H1 (cell line): ENCODE results near the gene NAA20. TPM values are rescaled to one million over a fixed set of nuclear protein-coding genes. Genes with fewer than 3 reads are reported as not detected.

Source experiments
- CTCF ChIA-PET: fragments of 300-600 bp; sonication (Branson Sonifier 250); formaldehyde crosslinking; loops from one replicate; lab custom pipeline; 2021; ENCODE audit not compliant: partially characterized antibody; lab: Charles Lee
- POLR2A ChIA-PET: fragments of 300-600 bp; sonication (Branson Sonifier 250); formaldehyde crosslinking; loops from one replicate; lab custom pipeline; 2021; ENCODE audit warnings: inconsistent platforms; ENCODE audit not compliant: partially characterized antibody; lab: Charles Lee
- DNase-seq, 2 experiments: peaks; one replicate each; pipeline versions ENCODE4 v3.0.0 to v3.0.0-alpha.2; 2010 to 2022; ENCODE audit warnings: low spot score in 2 of 2, low read depth in 1 of 2, mixed read lengths in 1 of 2
- FAIRE-seq: peaks from 2 replicates; lab custom pipeline; 2011; peaks lifted over from hg19 to GRCh38; lab: Jason Lieb, UNC
- H2AFZ ChIP-seq: 2 replicates; pipeline ENCODE4 v1.8.1; 2012; ENCODE audit warnings: low read length, inconsistent platforms
- H2AK5ac ChIP-seq: 2 replicates; pipeline ENCODE4 v1.6.1; 2013; ENCODE audit warnings: low read depth, low read length
- H2BK120ac ChIP-seq: replicated peaks from 2 replicates; pipeline ENCODE3; 2013; ENCODE audit warnings: low read depth, low read length, inconsistent platforms
- H2BK12ac ChIP-seq: 2 replicates; pipeline ENCODE4 v1.6.1; 2013; ENCODE audit warnings: low read depth, low read length
- H2BK15ac ChIP-seq: 2 replicates; pipeline ENCODE4 v1.6.1; 2013; ENCODE audit warnings: low read length
- H2BK20ac ChIP-seq: 2 replicates; pipeline ENCODE4 v1.6.1; 2013; ENCODE audit warnings: low read length
- H2BK5ac ChIP-seq: 2 replicates; pipeline ENCODE4 v1.6.1; 2013; ENCODE audit warnings: low read depth, low read length
- H3K14ac ChIP-seq: 2 replicates; pipeline ENCODE4 v1.6.1; 2013; ENCODE audit warnings: inconsistent platforms; ENCODE audit not compliant: insufficient read length
- H3K18ac ChIP-seq: 2 replicates; pipeline ENCODE4 v1.6.1; 2013; ENCODE audit warnings: low read length; ENCODE audit errors: extremely low read depth
- H3K23ac ChIP-seq: 2 replicates; pipeline ENCODE4 v1.6.1; 2013; ENCODE audit warnings: inconsistent platforms; ENCODE audit not compliant: insufficient read length
- H3K23me2 ChIP-seq: 2 replicates; pipeline ENCODE4 v1.6.1; 2013; ENCODE audit warnings: low read depth, low read length
- H3K27ac ChIP-seq: 2 replicates; pipeline ENCODE4 v1.6.1; 2011; ENCODE audit warnings: low read depth, low read length, inconsistent platforms
- H3K27me3 ChIP-seq, 4 experiments: replicated peaks in 1 of 4; 1 replicate in 1 of 4; 2 replicates in 3 of 4; pipeline versions ENCODE4 v1.6.1 to v1.8.1; 2011 to 2013; ENCODE audit warnings: low read length in 3 of 4, mild to moderate bottlenecking in 3 of 4, inconsistent platforms in 2 of 4, mixed read lengths in 2 of 4, moderate library complexity in 1 of 4; ENCODE audit not compliant: control insufficient read depth in 3 of 4, insufficient read depth in 3 of 4; ENCODE audit errors: extremely low read depth in 1 of 4
- H3K36me3 ChIP-seq, 4 experiments: 2 replicates each; pipeline versions ENCODE4 v1.6.1 to v1.8.1; 2011 to 2013; ENCODE audit warnings: mild to moderate bottlenecking in 4 of 4, low read length in 3 of 4, moderate library complexity in 2 of 4, control low read depth in 1 of 4, inconsistent platforms in 1 of 4; ENCODE audit not compliant: insufficient read depth in 4 of 4, control insufficient read depth in 2 of 4
- H3K4ac ChIP-seq: replicated peaks from 2 replicates; pipeline ENCODE3; 2013; ENCODE audit warnings: low read length, low read depth, mixed read lengths, inconsistent platforms; ENCODE audit not compliant: insufficient read length
- H3K4me1 ChIP-seq, 4 experiments: replicated peaks in 1 of 4; 1 replicate in 1 of 4; 2 replicates in 3 of 4; pipeline versions ENCODE4 v1.6.1 to v1.8.1; 2011 to 2013; ENCODE audit warnings: low read length in 3 of 4, inconsistent platforms in 2 of 4, mixed read lengths in 1 of 4; ENCODE audit not compliant: insufficient read depth in 4 of 4, control insufficient read depth in 3 of 4
- H3K4me2 ChIP-seq, 2 experiments: 2 replicates each; pipeline versions ENCODE4 v1.6.1 to v1.8.1; 2011 to 2013; ENCODE audit warnings: low read depth in 2 of 2, low read length in 2 of 2, control low read depth in 1 of 2, inconsistent platforms in 1 of 2, mild to moderate bottlenecking in 1 of 2; ENCODE audit not compliant: insufficient read depth in 1 of 2
- H3K4me3 ChIP-seq, 4 experiments: fragments of 200-600, 300-600 bp in 1 of 4; sonication (generic), shearing (Covaris generic), sonication (Bioruptor Twin) in 1 of 4; 2 replicates each; pipeline versions ENCODE4 v1.5.1 to v1.8.1; 2011 to 2016; ENCODE audit warnings: low read length in 4 of 4, low read depth in 3 of 4, control low read depth in 2 of 4, inconsistent platforms in 2 of 4, mild to moderate bottlenecking in 2 of 4, mixed read lengths in 1 of 4, moderate library complexity in 1 of 4; ENCODE audit not compliant: insufficient read depth in 2 of 4; ENCODE audit errors: extremely low read depth in 1 of 4
- H3K56ac ChIP-seq: replicated peaks from 2 replicates; pipeline ENCODE3; 2013; ENCODE audit warnings: low read depth, mild to moderate bottlenecking, mixed read lengths, low read length, inconsistent platforms; ENCODE audit not compliant: insufficient read length
- H3K79me1 ChIP-seq: 2 replicates; pipeline ENCODE4 v1.6.1; 2013; ENCODE audit warnings: low read depth, low read length, control low read depth
- H3K79me2 ChIP-seq, 2 experiments: 2 replicates each; pipeline versions ENCODE4 v1.6.1 to v1.8.1; 2012 to 2013; ENCODE audit warnings: low read length in 2 of 2, mild to moderate bottlenecking in 2 of 2, inconsistent platforms in 1 of 2; ENCODE audit not compliant: insufficient read depth in 2 of 2, control insufficient read depth in 1 of 2
- H3K9ac ChIP-seq, 4 experiments: replicated peaks in 1 of 4; 1 replicate in 1 of 4; 2 replicates in 3 of 4; pipeline versions ENCODE4 v1.6.1 to v1.8.1; 2011 to 2013; ENCODE audit warnings: low read depth in 3 of 4, low read length in 3 of 4, control low read depth in 2 of 4, mild to moderate bottlenecking in 2 of 4, moderate library complexity in 2 of 4, inconsistent platforms in 1 of 4; ENCODE audit errors: extremely low read depth in 1 of 4
- H3K9me3 ChIP-seq, 2 experiments: 2 replicates each; pipeline versions ENCODE4 v1.6.1 to v1.8.1; 2012 to 2013; ENCODE audit warnings: mild to moderate bottlenecking in 2 of 2, moderate library complexity in 2 of 2, control low read depth in 1 of 2, inconsistent platforms in 1 of 2, low read depth in 1 of 2, low read length in 1 of 2, mixed read lengths in 1 of 2; ENCODE audit not compliant: insufficient read depth in 2 of 2
- H4K20me1 ChIP-seq, 2 experiments: replicated peaks in 1 of 2; 2 replicates each; pipeline versions ENCODE3 to v1.8.1; 2011 to 2013; ENCODE audit warnings: inconsistent platforms in 2 of 2, low read length in 2 of 2, mild to moderate bottlenecking in 1 of 2; ENCODE audit not compliant: insufficient read depth in 2 of 2, control insufficient read depth in 1 of 2
- H4K5ac ChIP-seq: 2 replicates; pipeline ENCODE4 v1.6.1; 2013; ENCODE audit warnings: low read length, low read depth, mixed read lengths, inconsistent platforms; ENCODE audit not compliant: insufficient read length
- H4K8ac ChIP-seq: 2 replicates; pipeline ENCODE4 v1.8.0; 2013; ENCODE audit warnings: mild to moderate bottlenecking, moderate library complexity, low read length, inconsistent platforms; ENCODE audit not compliant: insufficient read depth; ENCODE audit errors: extremely low read depth
- H4K91ac ChIP-seq: replicated peaks from 2 replicates; pipeline ENCODE3; 2013; ENCODE audit warnings: low read length, mixed read lengths, inconsistent platforms; ENCODE audit not compliant: insufficient read length
- ATF3 ChIP-seq: IDR thresholded peaks from 2 replicates; pipeline ENCODE4 v1.6.1; 2011; ENCODE audit warnings: low read depth, mild to moderate bottlenecking, low read length; ENCODE audit not compliant: insufficient read depth
- CTCF ChIP-seq, 3 experiments: IDR thresholded peaks; 1 replicate in 2 of 3; 2 replicates in 1 of 3; pipeline versions ENCODE4 v1.5.1 to v1.6.1; 2011; ENCODE audit warnings: low read length in 3 of 3, mild to moderate bottlenecking in 3 of 3, inconsistent platforms in 2 of 3, low read depth in 1 of 3, moderate library complexity in 1 of 3; ENCODE audit not compliant: insufficient read depth in 1 of 3; ENCODE audit errors: control extremely low read depth in 1 of 3
- EGR1 ChIP-seq: IDR thresholded peaks from 2 replicates; pipeline ENCODE4 v1.6.1; 2011; ENCODE audit warnings: low read depth, low read length, borderline replicate concordance
- EZH2 ChIP-seq: fragments of 200-600 bp; sonication (generic); IDR thresholded peaks from 2 replicates; pipeline ENCODE4 v1.7.1; 2012; ENCODE audit warnings: low read depth, mild to moderate bottlenecking, moderate library complexity, low read length, inconsistent platforms; ENCODE audit not compliant: severe bottlenecking
- JUN ChIP-seq: IDR thresholded peaks from 2 replicates; pipeline ENCODE4 v1.6.1; 2011; ENCODE audit warnings: low read depth, mild to moderate bottlenecking, improper control_type of control experiment, low read length
- POLR2A ChIP-seq, 2 experiments: IDR thresholded peaks; 1 replicate in 1 of 2; 2 replicates in 1 of 2; pipeline ENCODE4 v1.6.1; 2011; ENCODE audit warnings: low read depth in 2 of 2, low read length in 2 of 2, mild to moderate bottlenecking in 2 of 2; ENCODE audit errors: control extremely low read depth in 1 of 2
- RNF2 ChIP-seq: fragments of 200-900, 300-1000 bp; sonication (generic); IDR thresholded peaks from 2 replicates; pipeline ENCODE4 v1.7.1; 2016; ENCODE audit warnings: borderline replicate concordance, low read depth, mild to moderate bottlenecking, antibody characterized with exemption, low read length; ENCODE audit not compliant: poor library complexity, severe bottlenecking; ENCODE audit errors: missing control alignments
- SIN3A ChIP-seq, 2 experiments: IDR thresholded peaks in 1 of 2; conservative IDR thresholded peaks in 1 of 2; 2 replicates each; pipeline ENCODE4 v1.6.1; 2011 to 2012; ENCODE audit warnings: low read length in 2 of 2, improper control_type of control experiment in 1 of 2, low read depth in 1 of 2, mild to moderate bottlenecking in 1 of 2
- SP1 ChIP-seq: IDR thresholded peaks from 2 replicates; pipeline ENCODE4 v1.6.1; 2011; ENCODE audit warnings: low read depth, low read length
- SRF ChIP-seq: IDR thresholded peaks from 2 replicates; pipeline ENCODE4 v1.6.1; 2011; ENCODE audit warnings: mild to moderate bottlenecking, low read depth, low read length, moderate library complexity
- TCF12 ChIP-seq: IDR thresholded peaks from 2 replicates; pipeline ENCODE4 v1.6.1; 2011; ENCODE audit warnings: low read depth, mild to moderate bottlenecking, low read length
- WGBS, 2 experiments: shearing (Covaris generic) in 1 of 2; methylation state at CpG; one replicate each; pipeline versions ENCODE4 v1.1.6 to v1.1.7; 2013 to 2015; ENCODE audit warnings: low lambda C conversion rate in 2 of 2, mixed read lengths in 2 of 2, inconsistent platforms in 1 of 2, low coverage in 1 of 2, missing lambda C conversion rate in 1 of 2; ENCODE audit not compliant: insufficient replicate concordance in 2 of 2, insufficient coverage in 1 of 2, insufficient read length in 1 of 2; ENCODE audit errors: extremely low coverage in 1 of 2, missing lambda C conversion rate in 1 of 2; 5-methylcytosine and 5-hydroxymethylcytosine counted together
- polyA plus RNA-seq, 7 experiments: library from polyadenylated mRNA; depleted of rRNA in 3 of 7; stranded (reverse) in 5 of 7; unstranded in 2 of 7; fragments of >200 nt in 5 of 7; fragments of 200-250 nt in 2 of 7; gene quantifications; 1 replicate in 5 of 7; 2 replicates in 1 of 7; 4 replicates in 1 of 7; pipeline versions ENCODE4 v1.2.1 to v1.2.3, GENCODE V29; 2011 to 2013; ENCODE audit warnings: missing spikeins in 2 of 7, mixed read lengths in 2 of 7
- total RNA-seq: library from RNA; stranded (reverse); fragmentation: NEBNext Ultra II Directional; extraction: Animal tissue kit (Norgen Biotek cat#: 25700); gene quantifications from 2 replicates; pipeline ENCODE4 v1.2.1, GENCODE V29; 2021

The NAA20 gene
- total and polyA plus RNA-seq, 2 of the 8 experiments (the other 6 are each of a cell fraction or from before 2014, with no cell fraction given), result 21.9 to 41.1 TPM

- Histone ChIP-seq H3K23me2 (no peaks in the 10 kb centered on the region), H4K91ac (no peak overlapping the region), H3K27ac (no peak overlapping the region), H2AK5ac (no peak overlapping the region), H2BK12ac (no peak overlapping the region), H2BK15ac (no peak overlapping the region), H4K8ac (no peak overlapping the region), H3K9ac (no peak overlapping the region), H3K4me2 (no peak overlapping the region), H3K36me3 (peaks cover 13 to 91% (median 50%) of the 10 kb centered on the region in 4 experiments), H3K23ac (no peak overlapping the region), H3K79me1 (no peaks in the 10 kb centered on the region), H3K4ac (no peak overlapping the region), H3K14ac (no peak overlapping the region), H3K27me3 (no peaks in the 10 kb centered on the region), H3K18ac (no peak overlapping the region), H2BK5ac (no peak overlapping the region), H3K4me1 (peaks cover 0 to 2% (median 0%) of the 10 kb centered on the region in 4 experiments; a peak in 1 of 7 replicates), H3K9me3 (no peaks in the 10 kb centered on the region), H4K5ac (no peak overlapping the region), H3K56ac (no peak overlapping the region), H2AFZ (no peak overlapping the region), H2BK120ac (no peak overlapping the region), H3K4me3 (no peak overlapping the region), H4K20me1 (peaks cover 0 to 3% of the 10 kb centered on the region in 2 experiments), H2BK20ac (no peak overlapping the region), H3K79me2 (no peaks in the 10 kb centered on the region)
- POLR2A ChIA-PET, result interaction anchor here (0.7 kb wide), 1 partner anchor 10 kb away, joined by 4 read pairs; no protein-coding TSS in a partner anchor
- CTCF ChIA-PET, result no interaction called here
- no peak for DNase-seq
- WGBS, 2 experiments, result 94% methylated on average over 4 of the region's 4 CpGs; no CpG with 5 or more reads in 1 of the 2 experiments
- FAIRE-seq, result no peak
- no peak for TF ChIP-seq EGR1
- TF ChIP-seq TCF12, result no peak
- no peak for TF ChIP-seq SIN3A (conservative IDR thresholded peaks at IDR 0.05 in 1 of 2, IDR thresholded peaks at IDR 0.05 in 1 of 2; ENCODE audit: low read depth in 1 of 2, low read length in 2 of 2)
- no peak for TF ChIP-seq RNF2
- no peak for TF ChIP-seq CTCF (IDR thresholded peaks at IDR 0.05; ENCODE audit: control extremely low read depth in 1 of 3, insufficient read depth in 1 of 3, low read depth in 1 of 3, low read length in 3 of 3)
- TF ChIP-seq EZH2, result no peak
- no peak for TF ChIP-seq SRF
- TF ChIP-seq SP1, result no peak
- no peak for TF ChIP-seq ATF3
- TF ChIP-seq JUN, result no peak
- TF ChIP-seq POLR2A (IDR thresholded peaks at IDR 0.05; ENCODE audit: control extremely low read depth in 1 of 2, low read depth in 2 of 2, low read length in 2 of 2), result no peak
These were observed 17.3 kb downstream of the NAA20 start for GRCh38 chr20:20034486-20034885.
